Coronary artery (tissue), 2 donors: ENCODE data around the gene CYFIP2.

Experiments used
- DNase-seq: peaks from one replicate; pipeline ENCODE4 v3.0.0-alpha.2; 2017; ENCODE audit warnings: low spot score
- H3K27ac ChIP-seq, 2 donors: fragments of 200-600 bp; sonication (generic); one replicate each; pipeline ENCODE4 v1.5.1; 2016 to 2019
- H3K4me3 ChIP-seq: fragments of 200-600 bp; sonication (generic); 2 replicates; pipeline ENCODE4 v1.5.1; 2016; ENCODE audit warnings: mild to moderate bottlenecking, moderate library complexity
- CTCF ChIP-seq: fragments of 200-600 bp; sonication (generic); IDR thresholded peaks from one replicate; pipeline ENCODE4 v1.5.1; 2019; ENCODE audit warnings: antibody characterized with exemption

CYFIP2 gene

GRCh38 chr5:157306692-157307471 is 41.0 kb downstream of the CYFIP2 start:
- Histone ChIP-seq H3K4me3 (no peak overlapping the region), H3K27ac (no peak overlapping the region)
- no peak for DNase-seq
- TF ChIP-seq CTCF: no peak

GRCh38 chr5:157308836-157309465 is 43.0 kb downstream of the CYFIP2 start:
- no peak for TF ChIP-seq CTCF
- DNase-seq: no peak

GRCh38 chr5:157309796-157310195 is 43.9 kb downstream of the CYFIP2 start:
- TF ChIP-seq CTCF: no peak
- Histone ChIP-seq H3K4me3 (no peak overlapping the region), H3K27ac (peak overlapping the region in 1 of 2 donors; percentile 65)
- no peak for DNase-seq

More at GRCh38 chr5:157308836-157309465, 43.0 kb downstream of the CYFIP2 start:
- Histone ChIP-seq H3K4me3 (no peak overlapping the region), H3K27ac (peak overlapping the region; percentile 35 to 65)

GRCh38 chr5:157311595-157311994 is 45.7 kb downstream of the CYFIP2 start:
- H3K27ac ChIP-seq: no peak overlapping the region
- DNase-seq: no peak
- no peak for TF ChIP-seq CTCF
- H3K4me3 ChIP-seq: no peak overlapping the region

GRCh38 chr5:157312492-157312891 is 46.6 kb downstream of the CYFIP2 start:
- no peak overlapping the region for H3K4me3 ChIP-seq
- DNase-seq: no peak
- no peak overlapping the region for H3K27ac ChIP-seq
- peak; percentile 42 for TF ChIP-seq CTCF

GRCh38 chr5:157322581-157322980 is 56.7 kb downstream of the CYFIP2 start:
- H3K4me3 ChIP-seq: no peak overlapping the region
- TF ChIP-seq CTCF: no peak
- H3K27ac ChIP-seq: no peak overlapping the region
- DNase-seq: no peak
